HCT116 (cell line): ENCODE data around the gene CIT. TPM values are rescaled to one million over a fixed set of nuclear protein-coding genes. Genes with fewer than 3 reads are reported as not detected.

Source experiments
- ATAC-seq: fragments of 200-7000 bp; cut with Tn5 transposase; 2 replicates; pipeline ENCODE4 v1.9.1; 2020; ENCODE audit warnings: mild to moderate bottlenecking, moderate library complexity
- BruUV-seq: library from RNA; stranded (reverse); fragments of 400-500 nt; replicated peaks from 2 replicates; lab custom pipeline; 2021; lab: Mats Ljungman, UMichigan
- CTCF ChIA-PET: fragments of 300-600 bp; sonication (Branson Sonifier 250); formaldehyde crosslinking; loops from one replicate; lab custom pipeline; 2021; ENCODE audit warnings: antibody characterized with exemption; lab: Charles Lee
- POLR2A ChIA-PET: fragments of 300-600, 350-600 bp; sonication (Branson Sonifier 250); formaldehyde crosslinking; loops from one replicate; lab custom pipeline; 2021; ENCODE audit warnings: antibody characterized with exemption; lab: Charles Lee
- RAD21 ChIA-PET, 2 experiments: fragments of 300-600 bp; sonication (Branson Sonifier 250); formaldehyde crosslinking; loops; one replicate each; lab custom pipeline; 2023; ENCODE audit warnings: low total read pairs in 2 of 2; ENCODE audit not compliant: uncharacterized antibody in 2 of 2, unreplicated experiment in 2 of 2, low non-redundant PET in 1 of 2; lab: Charles Lee
- DNase-seq: peaks from one replicate; pipeline ENCODE4 v3.0.0-alpha.2; 2010; ENCODE audit warnings: low read depth, low spot score
- H2AFZ ChIP-seq: fragments of 200-600 bp; shearing (Covaris generic), sonication (generic); 2 replicates; pipeline ENCODE4 v1.6.1; 2017; ENCODE audit warnings: low read depth, mixed run types, mixed read lengths, antibody characterized with exemption, low read length; ENCODE audit not compliant: poor library complexity, severe bottlenecking
- H3K27ac ChIP-seq: 2 replicates; pipeline ENCODE4 v1.5.1; 2012; ENCODE audit warnings: low read depth, low read length
- H3K27me3 ChIP-seq: fragments of 200-600 bp; sonication (generic); 2 replicates; pipeline ENCODE4 v1.6.1; 2016; ENCODE audit warnings: mixed run types, low read length, mixed read lengths; ENCODE audit not compliant: insufficient read depth
- H3K36me3 ChIP-seq, 2 experiments: fragments of 200-500 bp in 1 of 2; fragments of 200-600 bp in 1 of 2; sonication (Bioruptor generic) in 1 of 2; sonication (generic) in 1 of 2; 2 replicates each; pipeline versions ENCODE4 v1.5.1 to v1.6.1; 2014 to 2016; ENCODE audit warnings: low read length in 2 of 2, inconsistent platforms in 1 of 2, mixed read lengths in 1 of 2, mixed run types in 1 of 2; ENCODE audit not compliant: insufficient read depth in 2 of 2, control insufficient read depth in 1 of 2
- H3K4me1 ChIP-seq, 2 experiments: fragments of 200-600 bp in 1 of 2; sonication (generic) in 1 of 2; 2 replicates each; pipeline versions ENCODE4 v1.5.1 to v1.6.1; 2012 to 2017; ENCODE audit warnings: low read length in 2 of 2, inconsistent platforms in 1 of 2, mild to moderate bottlenecking in 1 of 2, mixed read lengths in 1 of 2, mixed run types in 1 of 2, moderate library complexity in 1 of 2; ENCODE audit not compliant: insufficient read depth in 2 of 2, control insufficient read depth in 1 of 2
- H3K4me2 ChIP-seq: fragments of 200-600 bp; sonication (generic); 2 replicates; pipeline ENCODE4 v1.6.1; 2017; ENCODE audit warnings: mixed run types, low read length, mixed read lengths
- H3K4me3 ChIP-seq, 2 experiments: fragments of 200-600 bp in 1 of 2; sonication (generic) in 1 of 2; replicated peaks in 1 of 2; 2 replicates each; pipeline ENCODE4 v1.5.1; 2011 to 2016; ENCODE audit warnings: low read length in 2 of 2, control low read depth in 1 of 2, low read depth in 1 of 2, mild to moderate bottlenecking in 1 of 2, mixed read lengths in 1 of 2, mixed run types in 1 of 2
- H3K79me2 ChIP-seq: fragments of 200-600 bp; sonication (generic); 2 replicates; pipeline ENCODE4 v1.6.1; 2017; ENCODE audit warnings: mild to moderate bottlenecking, mixed run types, low read length, moderate library complexity, mixed read lengths; ENCODE audit not compliant: insufficient read depth
- H3K9ac ChIP-seq: fragments of 200-600 bp; sonication (generic); 2 replicates; pipeline ENCODE4 v1.6.1; 2016; ENCODE audit warnings: low read length, mixed read lengths
- H3K9me2 ChIP-seq: fragments of 200-600 bp; sonication (generic), shearing (Covaris generic); 2 replicates; pipeline ENCODE4 v1.6.1; 2017; ENCODE audit warnings: mixed run types, mild to moderate bottlenecking, moderate library complexity; ENCODE audit not compliant: insufficient read depth
- H3K9me3 ChIP-seq, 2 experiments: fragments of 200-500 bp in 1 of 2; fragments of 200-600 bp in 1 of 2; sonication (Bioruptor generic) in 1 of 2; sonication (generic) in 1 of 2; 2 replicates each; pipeline ENCODE4 v1.6.1; 2014 to 2017; ENCODE audit warnings: low read length in 2 of 2, mixed read lengths in 2 of 2, inconsistent platforms in 1 of 2, low read depth in 1 of 2, mild to moderate bottlenecking in 1 of 2, mixed run types in 1 of 2, moderate library complexity in 1 of 2; ENCODE audit not compliant: control insufficient read depth in 1 of 2, insufficient read depth in 1 of 2
- H4K20me1 ChIP-seq: fragments of 200-600 bp; sonication (generic), shearing (Covaris generic); 2 replicates; pipeline ENCODE4 v1.6.1; 2017; ENCODE audit warnings: mixed run types, mild to moderate bottlenecking, moderate library complexity; ENCODE audit not compliant: insufficient read depth
- EGR1 ChIP-seq: IDR thresholded peaks from 2 replicates; pipeline ENCODE4 v1.6.1; 2012; ENCODE audit warnings: low read depth
- EZH2 ChIP-seq: fragments of 200-600 bp; sonication (generic); IDR thresholded peaks from 2 replicates; pipeline ENCODE4 v1.6.1; 2017; ENCODE audit warnings: antibody characterized with exemption, mixed run types
- EZH2phosphoT487 ChIP-seq: fragments of 200-600 bp; IDR thresholded peaks from 2 replicates; pipeline ENCODE4 v1.6.1; 2018; ENCODE audit warnings: antibody characterized with exemption, borderline replicate concordance
- FOSL1 ChIP-seq: IDR thresholded peaks from 2 replicates; pipeline ENCODE4 v1.6.1; 2012; ENCODE audit warnings: low read depth
- JUND ChIP-seq: IDR thresholded peaks from 2 replicates; pipeline ENCODE4 v1.6.1; 2012
- ZNF274 ChIP-seq: fragments of 200-500 bp; sonication (Bioruptor generic); IDR thresholded peaks from 2 replicates; pipeline ENCODE4 v1.6.1; 2014; ENCODE audit warnings: mild to moderate bottlenecking, low read depth, low read length, inconsistent platforms
- intact Hi-C: fragments of 100-400 bp; cut with micrococcal nuclease; formaldehyde crosslinking; loops from 2 replicates; pipeline ENCODE4 v1.10.0; 2022
- total RNA-seq: library from RNA; stranded (reverse); gene quantifications from one replicate; pipeline ENCODE4 v1.2.1, GENCODE V29; 2021; ENCODE audit not compliant: unreplicated experiment
- TF ChIP-seq, protein P1 (sequence below), 3 experiments: fragments of 200-600 bp in 1 of 3; sonication (generic) in 1 of 3; IDR thresholded peaks in 2 of 3; conservative IDR thresholded peaks in 1 of 3; 2 replicates each; pipeline ENCODE4 v1.5.1; 2012 to 2017; ENCODE audit warnings: low read depth in 2 of 3, low read length in 2 of 3, antibody characterized with exemption in 1 of 3, borderline replicate concordance in 1 of 3, control low read depth in 1 of 3, mild to moderate bottlenecking in 1 of 3, mixed read lengths in 1 of 3, mixed run types in 1 of 3, moderate library complexity in 1 of 3; ENCODE audit not compliant: insufficient read depth in 1 of 3
- TF ChIP-seq, protein P2 (sequence below): IDR thresholded peaks from 2 replicates; pipeline ENCODE4 v1.6.1; 2011; ENCODE audit warnings: mild to moderate bottlenecking, low read length, moderate library complexity; ENCODE audit not compliant: insufficient replicate concordance; ENCODE audit errors: extremely low read depth

Gene CIT
- total RNA-seq, 1 experiment from 2014 or later = 54.2 TPM

DNA sequence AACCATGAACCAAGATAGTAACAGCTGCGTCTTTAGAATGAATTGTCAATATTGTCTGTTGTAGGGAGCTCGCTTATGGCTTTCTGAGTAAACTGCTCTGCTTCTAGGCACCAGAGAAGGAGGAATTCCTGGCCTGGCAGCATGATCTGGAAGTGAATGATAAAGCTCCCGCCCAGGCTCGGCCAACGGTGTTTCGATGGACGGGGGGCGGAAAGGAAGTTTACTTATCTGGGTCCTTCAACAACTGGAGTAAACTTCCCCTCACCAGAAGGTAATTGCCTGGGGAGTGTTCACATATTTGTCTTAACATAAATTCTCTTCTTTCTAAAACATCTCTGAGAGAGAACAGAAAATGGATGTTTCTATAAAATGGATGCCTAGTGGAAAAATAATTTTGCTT, 204.9 kb downstream of the CIT start (continued):
- TF ChIP-seq, protein P1, sequence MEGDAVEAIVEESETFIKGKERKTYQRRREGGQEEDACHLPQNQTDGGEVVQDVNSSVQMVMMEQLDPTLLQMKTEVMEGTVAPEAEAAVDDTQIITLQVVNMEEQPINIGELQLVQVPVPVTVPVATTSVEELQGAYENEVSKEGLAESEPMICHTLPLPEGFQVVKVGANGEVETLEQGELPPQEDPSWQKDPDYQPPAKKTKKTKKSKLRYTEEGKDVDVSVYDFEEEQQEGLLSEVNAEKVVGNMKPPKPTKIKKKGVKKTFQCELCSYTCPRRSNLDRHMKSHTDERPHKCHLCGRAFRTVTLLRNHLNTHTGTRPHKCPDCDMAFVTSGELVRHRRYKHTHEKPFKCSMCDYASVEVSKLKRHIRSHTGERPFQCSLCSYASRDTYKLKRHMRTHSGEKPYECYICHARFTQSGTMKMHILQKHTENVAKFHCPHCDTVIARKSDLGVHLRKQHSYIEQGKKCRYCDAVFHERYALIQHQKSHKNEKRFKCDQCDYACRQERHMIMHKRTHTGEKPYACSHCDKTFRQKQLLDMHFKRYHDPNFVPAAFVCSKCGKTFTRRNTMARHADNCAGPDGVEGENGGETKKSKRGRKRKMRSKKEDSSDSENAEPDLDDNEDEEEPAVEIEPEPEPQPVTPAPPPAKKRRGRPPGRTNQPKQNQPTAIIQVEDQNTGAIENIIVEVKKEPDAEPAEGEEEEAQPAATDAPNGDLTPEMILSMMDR (IDR thresholded peaks at IDR 0.05 in 2 of 3, conservative IDR thresholded peaks at IDR 0.05 in 1 of 3; ENCODE audit: borderline replicate concordance in 1 of 3, insufficient read depth in 1 of 3, low read depth in 2 of 3, low read length in 2 of 3) = no peak
- TF ChIP-seq, protein P2, sequence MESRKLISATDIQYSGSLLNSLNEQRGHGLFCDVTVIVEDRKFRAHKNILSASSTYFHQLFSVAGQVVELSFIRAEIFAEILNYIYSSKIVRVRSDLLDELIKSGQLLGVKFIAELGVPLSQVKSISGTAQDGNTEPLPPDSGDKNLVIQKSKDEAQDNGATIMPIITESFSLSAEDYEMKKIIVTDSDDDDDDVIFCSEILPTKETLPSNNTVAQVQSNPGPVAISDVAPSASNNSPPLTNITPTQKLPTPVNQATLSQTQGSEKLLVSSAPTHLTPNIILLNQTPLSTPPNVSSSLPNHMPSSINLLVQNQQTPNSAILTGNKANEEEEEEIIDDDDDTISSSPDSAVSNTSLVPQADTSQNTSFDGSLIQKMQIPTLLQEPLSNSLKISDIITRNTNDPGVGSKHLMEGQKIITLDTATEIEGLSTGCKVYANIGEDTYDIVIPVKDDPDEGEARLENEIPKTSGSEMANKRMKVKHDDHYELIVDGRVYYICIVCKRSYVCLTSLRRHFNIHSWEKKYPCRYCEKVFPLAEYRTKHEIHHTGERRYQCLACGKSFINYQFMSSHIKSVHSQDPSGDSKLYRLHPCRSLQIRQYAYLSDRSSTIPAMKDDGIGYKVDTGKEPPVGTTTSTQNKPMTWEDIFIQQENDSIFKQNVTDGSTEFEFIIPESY = no peak
- TF ChIP-seq ZNF274 (no peak), JUND (no peak), FOSL1 (no peak), EGR1 (no peak), EZH2phosphoT487 (no peak)

DNA sequence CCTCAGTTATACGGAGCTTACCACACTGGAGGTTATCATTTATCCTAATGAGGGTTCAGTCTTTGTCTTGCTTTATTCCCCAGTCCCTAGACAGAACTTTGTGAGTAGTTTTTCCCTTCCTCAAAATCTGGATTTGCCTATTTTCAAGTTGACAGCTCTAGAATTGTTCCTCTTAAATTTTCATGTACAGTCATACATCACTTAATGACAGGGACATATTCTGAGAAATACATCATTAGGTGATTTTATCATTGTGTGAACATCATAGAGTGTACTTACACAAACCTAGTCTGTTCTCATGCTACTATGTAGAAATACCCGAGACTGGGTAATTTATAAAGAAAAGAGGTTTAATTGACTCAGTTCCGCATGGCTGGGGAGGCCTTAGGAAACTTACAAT, 206.1 kb downstream of the CIT start:
- Histone ChIP-seq H3K9ac (no peak overlapping the region), H3K36me3 (peaks cover 21 to 52% of the 10 kb centered on the region in 2 experiments; a peak in 3 of 4 replicates), H3K4me1 (peaks cover 0 to 11% of the 10 kb centered on the region in 2 experiments; a peak in 1 of 4 replicates), H3K27me3 (no peaks in the 10 kb centered on the region), H2AFZ (no peak overlapping the region), H3K27ac (no peak overlapping the region), H3K79me2 (peaks cover 40% of the 10 kb centered on the region), H3K9me3 (no peaks in the 10 kb centered on the region), H3K4me3 (no peak overlapping the region), H3K9me2 (no peaks in the 10 kb centered on the region), H4K20me1 (no peaks in the 10 kb centered on the region), H3K4me2 (no peak overlapping the region)
- DNase-seq (no peak), ATAC-seq (no peak)
- TF ChIP-seq EZH2 = no peak
- RAD21 ChIA-PET = no interaction called here
- intact Hi-C loops = no loop called here
- no TSS peak for BruUV-seq
- CTCF ChIA-PET = no interaction called here
- POLR2A ChIA-PET = no interaction called here
